GM10248 (cell line): ENCODE measurements around the gene MSMP.
A peak's percentile ranks its signal among the peaks of the same experiment; 100 is the strongest.

Source experiments
- CTCF ChIA-PET: fragments of 300-600 bp; sonication (Branson Sonifier 250); formaldehyde crosslinking; extraction: SDS; loops from one replicate; lab custom pipeline; 2021; ENCODE audit warnings: antibody characterized with exemption; lab: Yijun Ruan, JAX
- POLR2A ChIA-PET: fragments of 350-650 bp; sonication (Branson Sonifier 250); formaldehyde crosslinking; extraction: SDS; loops from one replicate; lab custom pipeline; 2020; ENCODE audit warnings: antibody characterized with exemption; lab: Yijun Ruan, JAX
- DNase-seq: peaks from one replicate; pipeline ENCODE4 v3.0.0; 2012; ENCODE audit errors: extremely low spot score
- TF ChIP-seq, protein P1 (sequence below): IDR thresholded peaks from 2 replicates; pipeline ENCODE4 v1.5.1; 2012; ENCODE audit warnings: mild to moderate bottlenecking, low read depth; ENCODE audit errors: extremely low read depth, missing control alignments, control extremely low read depth

The MSMP gene

DNA sequence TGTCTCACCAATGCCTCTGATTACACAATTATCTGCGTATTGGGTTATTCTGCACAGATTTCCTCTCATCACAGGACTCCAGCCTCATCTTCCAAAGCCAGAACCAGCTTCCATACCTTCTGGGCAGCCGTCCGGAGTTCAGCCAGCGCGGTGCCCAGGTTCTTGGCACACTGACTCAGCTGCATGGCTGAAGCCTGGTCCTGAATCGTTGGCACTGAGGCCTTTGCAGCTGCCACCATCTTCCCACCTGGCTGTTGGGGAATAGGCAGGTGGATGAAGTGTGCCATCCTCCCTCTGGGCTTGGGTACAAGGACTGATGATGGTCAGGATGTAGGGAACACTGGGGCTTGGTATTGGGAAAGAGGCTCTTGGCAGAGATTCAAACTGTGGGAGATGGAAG is 40.0 kb downstream of the MSMP start:
- ChIA-PET CTCF (interaction anchor here (0.9 to 19.1 kb wide), 7 partner anchors 9 to 67 kb away, joined by 3 to 224 read pairs (median 7); partner anchors contain the start of genes ARHGEF39, CREB3 and TLN1), POLR2A (interaction anchor here (1.6 to 2.1 kb wide), 2 partner anchors 18 kb away, joined by 4 to 7 read pairs; partner anchors contain the start of genes CREB3 and TLN1)

DNA sequence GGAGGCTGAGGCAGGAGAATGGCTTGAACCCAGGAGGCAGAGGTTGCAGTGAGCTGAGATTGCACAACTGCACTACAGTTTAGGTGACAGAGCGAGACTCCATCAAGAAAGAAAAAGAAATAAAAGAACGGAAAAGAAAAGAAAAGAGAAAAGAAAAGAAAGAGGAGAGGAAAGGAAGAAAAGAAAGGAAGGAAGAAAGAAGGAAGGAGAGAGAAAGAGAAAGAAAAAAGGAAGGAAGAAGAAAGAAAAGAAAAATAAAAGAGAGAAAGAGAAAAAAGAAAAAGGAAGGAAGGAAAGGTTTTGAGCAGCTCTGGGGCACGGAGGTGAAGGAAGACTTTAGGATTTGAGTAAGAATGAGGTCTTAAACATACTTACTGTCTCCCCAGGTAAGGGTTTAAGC is 40.5 kb downstream of the MSMP start:
- TF ChIP-seq, protein P1, sequence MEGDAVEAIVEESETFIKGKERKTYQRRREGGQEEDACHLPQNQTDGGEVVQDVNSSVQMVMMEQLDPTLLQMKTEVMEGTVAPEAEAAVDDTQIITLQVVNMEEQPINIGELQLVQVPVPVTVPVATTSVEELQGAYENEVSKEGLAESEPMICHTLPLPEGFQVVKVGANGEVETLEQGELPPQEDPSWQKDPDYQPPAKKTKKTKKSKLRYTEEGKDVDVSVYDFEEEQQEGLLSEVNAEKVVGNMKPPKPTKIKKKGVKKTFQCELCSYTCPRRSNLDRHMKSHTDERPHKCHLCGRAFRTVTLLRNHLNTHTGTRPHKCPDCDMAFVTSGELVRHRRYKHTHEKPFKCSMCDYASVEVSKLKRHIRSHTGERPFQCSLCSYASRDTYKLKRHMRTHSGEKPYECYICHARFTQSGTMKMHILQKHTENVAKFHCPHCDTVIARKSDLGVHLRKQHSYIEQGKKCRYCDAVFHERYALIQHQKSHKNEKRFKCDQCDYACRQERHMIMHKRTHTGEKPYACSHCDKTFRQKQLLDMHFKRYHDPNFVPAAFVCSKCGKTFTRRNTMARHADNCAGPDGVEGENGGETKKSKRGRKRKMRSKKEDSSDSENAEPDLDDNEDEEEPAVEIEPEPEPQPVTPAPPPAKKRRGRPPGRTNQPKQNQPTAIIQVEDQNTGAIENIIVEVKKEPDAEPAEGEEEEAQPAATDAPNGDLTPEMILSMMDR: no peak
- ChIA-PET CTCF (interaction anchor here (1.2 to 19.1 kb wide), 6 partner anchors 8 to 48 kb away, joined by 3 to 224 read pairs (median 10); partner anchors contain the start of genes ARHGEF39, CREB3 and TLN1), POLR2A (interaction anchor here (0.6 to 2.1 kb wide), 3 partner anchors 17 to 19 kb away, joined by 3 to 7 read pairs (median 4); partner anchors contain the start of genes CREB3 and TLN1)
- no peak for DNase-seq

More for the DNA sequence above, 40.0 kb downstream of the MSMP start:
- DNase-seq: no peak
- TF ChIP-seq, protein P1: no peak

DNA sequence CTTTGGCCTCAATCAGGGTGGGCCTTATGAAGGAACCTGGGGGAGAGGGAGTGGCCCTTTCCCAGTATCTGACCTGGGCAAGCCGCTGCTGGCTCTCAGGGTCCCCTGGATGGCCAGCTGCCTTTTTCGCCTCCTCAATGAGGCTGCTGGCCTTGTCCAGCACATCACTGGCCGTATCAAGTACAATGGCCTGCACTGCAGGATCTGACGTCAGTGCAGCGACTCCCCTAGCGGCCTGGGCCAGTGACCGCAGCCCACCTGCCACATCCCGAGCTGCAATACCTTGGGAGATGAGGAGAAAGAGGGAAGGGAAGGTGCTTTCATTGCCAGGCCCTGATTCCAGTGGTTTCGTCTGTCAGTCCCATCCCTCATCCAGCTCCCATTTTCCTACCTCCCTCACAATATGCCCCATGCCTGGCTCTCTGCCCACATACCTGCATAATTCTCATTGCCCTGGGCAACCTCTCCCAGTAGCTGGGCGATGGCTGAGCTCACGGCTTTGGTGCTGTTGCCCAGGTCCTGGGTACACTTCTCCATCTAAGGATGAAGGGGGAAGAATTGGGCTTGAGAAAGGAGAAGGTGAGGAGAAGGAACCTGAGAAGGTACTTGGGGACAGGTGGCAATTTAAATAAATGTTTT is 41.2 kb downstream of the MSMP start:
- POLR2A ChIA-PET: interaction anchor here (0.6 kb wide), 1 partner anchor 19 kb away, joined by 3 read pairs; no protein-coding TSS in a partner anchor

DNA sequence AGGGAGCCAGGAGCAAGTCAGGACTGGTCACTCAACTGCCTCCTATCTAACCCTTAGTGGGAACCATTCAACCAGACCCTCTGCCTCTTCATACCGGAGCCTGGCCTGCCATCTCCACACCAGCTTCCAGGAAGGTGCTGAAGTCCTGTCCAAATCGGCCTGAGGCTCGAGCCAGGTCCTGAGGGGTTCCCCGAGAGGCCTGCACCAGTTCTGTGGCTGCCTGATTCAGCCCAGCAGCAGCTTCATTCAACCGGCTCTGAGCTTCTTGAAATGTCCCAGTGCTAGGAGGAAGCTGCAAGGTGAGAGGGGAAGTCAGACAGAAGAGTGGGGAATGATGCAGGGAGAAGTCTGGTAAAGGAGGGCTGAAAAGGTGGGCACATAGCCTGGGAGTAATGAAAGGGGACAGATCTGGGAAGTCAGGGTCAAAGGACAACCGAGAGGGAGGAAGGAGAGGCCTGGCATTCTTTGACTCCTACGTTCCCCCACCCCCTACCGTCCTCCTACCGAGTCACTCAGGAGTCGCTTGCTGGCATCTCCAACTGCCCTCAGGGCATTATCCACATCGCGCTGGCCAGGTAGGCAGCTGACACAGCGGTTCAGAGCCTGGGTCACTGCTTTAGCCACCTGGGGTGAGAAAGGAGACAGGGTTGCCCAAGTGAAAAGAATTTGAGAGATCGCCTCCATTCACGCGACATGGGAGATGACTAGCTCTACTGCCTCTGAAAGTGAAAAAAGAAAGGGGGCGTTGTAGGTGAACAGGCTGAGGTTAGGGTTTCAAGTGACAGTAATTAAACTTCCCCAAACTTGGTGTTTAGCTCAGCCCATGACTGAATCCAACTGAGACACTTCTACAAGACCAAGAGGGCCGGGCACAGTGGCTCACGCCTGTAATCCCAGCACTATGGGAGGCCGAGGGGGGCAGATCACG is 42.3 kb downstream of the MSMP start:
- CTCF ChIA-PET: interaction anchor here (0.9 to 19.1 kb wide), 12 partner anchors 8 to 101 kb away, joined by 3 to 224 read pairs (median 4); partner anchors contain the start of genes CREB3 and TLN1

More for the DNA sequence above, 41.2 kb downstream of the MSMP start:
- TF ChIP-seq, protein P1: no peak
- CTCF ChIA-PET: interaction anchor here (0.9 to 19.1 kb wide), 11 partner anchors 9 to 100 kb away, joined by 3 to 224 read pairs (median 7); partner anchors contain the start of genes CREB3 and TLN1
- no peak for DNase-seq

DNA sequence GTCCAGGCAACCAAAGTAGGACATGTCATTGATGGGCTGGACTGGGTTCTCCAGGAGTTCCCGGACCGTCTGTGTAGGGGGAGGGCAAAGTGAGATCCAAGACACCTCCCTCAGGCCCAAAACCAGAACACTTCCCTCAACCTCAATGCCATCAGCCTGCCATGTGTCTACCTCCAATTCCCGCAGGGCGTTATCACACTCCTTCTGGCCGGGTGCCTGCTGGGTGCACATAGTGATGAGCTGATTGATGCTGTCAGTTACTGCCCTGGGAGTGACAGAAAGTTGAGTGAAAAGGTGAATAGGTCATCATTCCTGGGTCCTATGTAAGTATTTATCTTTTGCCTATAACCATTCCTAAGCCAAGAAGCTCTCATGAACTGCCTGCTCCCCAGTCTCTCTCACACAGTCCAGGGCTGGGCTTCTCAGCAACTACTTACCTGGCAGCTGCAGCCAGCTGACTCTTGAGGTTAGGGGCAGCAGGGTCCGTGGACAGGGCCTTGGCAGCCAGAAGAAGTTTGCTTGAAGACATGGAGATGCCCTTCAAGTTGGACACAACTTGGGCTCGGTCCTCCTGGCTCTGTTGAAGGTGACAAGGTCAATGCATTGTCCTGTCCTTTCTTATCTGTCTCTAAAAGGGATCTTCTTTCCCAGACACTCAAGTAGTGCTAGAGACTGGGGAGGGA is 43.1 kb downstream of the MSMP start:
- no peak for DNase-seq
- TF ChIP-seq, protein P1: no peak
- POLR2A ChIA-PET: interaction anchor here (0.5 kb wide), 1 partner anchor 81 kb away, joined by 5 read pairs; no protein-coding TSS in a partner anchor
- CTCF ChIA-PET: interaction anchor here (1.3 to 19.1 kb wide), 4 partner anchors 10 to 28 kb away, joined by 3 to 224 read pairs (median 6); no protein-coding TSS in a partner anchor

More for the DNA sequence above, 42.3 kb downstream of the MSMP start:
- POLR2A ChIA-PET: interaction anchor here (0.5 kb wide), 1 partner anchor 82 kb away, joined by 5 read pairs; no protein-coding TSS in a partner anchor
- TF ChIP-seq, protein P1: no peak
- peak; percentile 50 for DNase-seq
